ENCODE measurements around the gene RNF126.

The RNF126 gene

GRCh38 chr19:687569-688166, 24.7 kb upstream of the RNF126 start:
- TF ChIP-seq POLR2AphosphoS5 (IDR thresholded peaks at IDR 0.05; ENCODE audit: low read depth, low read length) = no peak
- no peak for TF ChIP-seq POLR2A (IDR thresholded peaks at IDR 0.05; ENCODE audit: low read depth, low read length)
- TF ChIP-seq TAF1 (IDR thresholded peaks at IDR 0.05; ENCODE audit: low read depth, low read length) = no peak
- TF ChIP-seq SPI1 (IDR thresholded peaks at IDR 0.05; ENCODE audit: low read depth, low read length) = no peak
- TF ChIP-seq PAX5 (IDR thresholded peaks at IDR 0.05; ENCODE audit: insufficient read depth, low read length, severe bottlenecking) = no peak
- TF ChIP-seq POU2F2 (IDR thresholded peaks at IDR 0.05; ENCODE audit: low read depth, low read length) = no peak
- FAIRE-seq (no peak), DNase-seq (ENCODE audit: insufficient read length, low spot score) (no peak)

DNA sequence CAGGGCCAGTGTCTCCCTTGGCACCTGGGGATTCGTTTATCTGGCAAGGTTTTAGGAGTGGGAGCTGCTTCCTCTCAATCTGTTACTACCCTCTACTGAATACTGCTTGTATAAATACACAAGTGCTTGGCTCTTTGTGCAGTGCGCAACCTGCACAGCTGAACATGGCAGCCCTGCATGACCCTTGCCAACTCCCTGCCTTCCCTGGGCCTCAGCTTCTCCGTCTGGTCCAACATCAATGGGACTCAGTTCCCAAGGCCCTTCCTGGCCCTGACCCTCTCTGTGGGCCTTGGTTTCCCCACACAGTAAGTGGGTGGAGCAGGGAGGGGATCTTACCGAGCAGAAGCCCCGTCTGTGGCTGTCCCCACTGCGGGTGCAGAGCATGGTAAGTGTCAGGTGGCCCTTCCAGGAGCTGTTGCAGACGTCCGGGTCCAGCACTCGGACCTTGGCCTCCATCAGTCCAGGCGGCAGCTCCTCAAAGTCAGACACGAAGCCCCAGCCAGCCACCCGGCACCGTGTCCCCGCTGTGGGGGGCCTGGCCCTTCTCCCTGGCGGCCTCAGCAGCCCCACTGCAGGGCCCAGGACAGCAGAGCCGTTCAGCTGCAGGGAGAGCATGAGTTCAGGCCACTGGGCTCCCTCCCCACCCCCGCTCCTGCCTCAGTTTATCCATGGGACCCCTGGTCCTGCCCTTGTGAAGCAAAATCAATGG, 23.7 kb upstream of the RNF126 start:
- FAIRE-seq = no peak
- TF ChIP-seq TAF1 (IDR thresholded peaks at IDR 0.05; ENCODE audit: low read depth, low read length) = no peak

DNA sequence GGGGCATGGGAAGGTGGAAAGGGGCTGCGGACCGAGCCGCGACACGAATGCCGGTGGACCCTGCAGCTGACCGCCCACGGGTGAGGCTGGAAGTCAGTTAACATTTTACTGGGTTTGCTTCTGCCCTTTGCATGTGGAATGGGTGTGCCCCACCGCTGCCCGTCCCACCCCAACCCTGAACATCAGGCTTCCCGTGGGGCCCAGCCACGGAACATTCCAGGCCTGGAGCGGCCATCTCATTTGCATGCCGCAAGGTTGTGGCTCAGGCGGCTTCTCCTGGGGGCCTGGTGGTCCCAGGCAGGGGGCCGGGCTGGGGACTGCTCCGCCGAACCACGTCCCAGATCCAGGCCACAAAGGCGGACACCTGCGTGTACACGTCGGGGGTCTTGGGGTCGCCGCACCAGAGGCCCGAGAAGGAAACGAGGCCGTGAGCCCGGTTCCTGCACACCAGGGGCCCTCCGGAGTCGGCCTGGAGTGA, 22.5 kb upstream of the RNF126 start:
- no peak for FAIRE-seq
- no peak for DNase-seq (ENCODE audit: insufficient read length, low spot score)
- TF ChIP-seq POLR2AphosphoS5 (IDR thresholded peaks at IDR 0.05; ENCODE audit: low read depth, low read length) (no peak), PAX5 (IDR thresholded peaks at IDR 0.05; ENCODE audit: insufficient read depth, low read length, severe bottlenecking) (no peak), TAF1 (IDR thresholded peaks at IDR 0.05; ENCODE audit: low read depth, low read length) (no peak), POU2F2 (IDR thresholded peaks at IDR 0.05; ENCODE audit: low read depth, low read length) (no peak), SPI1 (IDR thresholded peaks at IDR 0.05; ENCODE audit: low read depth, low read length) (no peak), POLR2A (IDR thresholded peaks at IDR 0.05; ENCODE audit: low read depth, low read length) (no peak)

More for the DNA sequence above, 23.7 kb upstream of the RNF126 start:
- DNase-seq (ENCODE audit: insufficient read length, low spot score) = no peak

DNA sequence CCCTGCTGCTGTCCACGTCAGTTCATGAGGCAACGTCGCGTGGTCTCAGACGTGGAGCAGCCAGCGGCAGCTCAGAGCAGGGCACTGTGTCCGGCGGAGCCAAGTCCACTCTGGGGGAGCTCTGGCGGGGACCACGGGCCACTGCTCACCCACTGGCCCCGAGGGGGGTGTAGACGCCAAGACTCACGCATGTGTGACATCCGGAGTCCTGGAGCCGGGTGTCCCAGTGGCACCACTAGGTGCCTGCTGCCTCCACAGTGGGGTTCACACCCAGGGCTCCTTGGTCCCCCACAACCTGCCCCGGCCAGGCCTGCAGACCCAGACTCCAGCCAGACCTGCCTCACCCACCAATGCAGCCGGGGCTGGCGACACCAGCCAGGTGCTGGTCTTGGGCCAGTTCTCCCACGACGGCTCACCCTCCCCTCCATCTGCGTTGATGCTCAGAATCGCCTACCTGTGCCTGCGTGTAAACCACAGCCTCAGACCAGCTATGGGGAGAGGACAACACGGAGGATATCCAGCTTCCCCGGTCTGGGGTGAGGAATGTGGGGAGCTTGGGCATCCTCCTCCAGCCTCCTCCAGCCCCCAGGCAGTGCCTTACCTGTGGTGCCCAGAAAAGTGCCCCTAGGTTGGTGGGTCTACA, 19.8 kb upstream of the RNF126 start:
- DNase-seq (ENCODE audit: insufficient read length, low spot score) (no peak), FAIRE-seq (no peak)
- TF ChIP-seq SPI1 (IDR thresholded peaks at IDR 0.05; ENCODE audit: low read depth, low read length) = no peak
- no peak for TF ChIP-seq TAF1 (IDR thresholded peaks at IDR 0.05; ENCODE audit: low read depth, low read length)
- no peak for TF ChIP-seq POU2F2 (IDR thresholded peaks at IDR 0.05; ENCODE audit: low read depth, low read length)
- TF ChIP-seq PAX5 (IDR thresholded peaks at IDR 0.05; ENCODE audit: insufficient read depth, low read length, severe bottlenecking) = no peak
- no peak for TF ChIP-seq POLR2A (IDR thresholded peaks at IDR 0.05; ENCODE audit: low read depth, low read length)
- no peak for TF ChIP-seq POLR2AphosphoS5 (IDR thresholded peaks at IDR 0.05; ENCODE audit: low read depth, low read length)

GRCh38 chr19:681029-682019, 18.3 kb upstream of the RNF126 start:
- FAIRE-seq (peak; percentile 31), DNase-seq (ENCODE audit: insufficient read length, low spot score) (peak; percentile 90)
- TF ChIP-seq POU2F2 (IDR thresholded peaks at IDR 0.05; ENCODE audit: low read depth, low read length) = no peak
- TF ChIP-seq POLR2AphosphoS5 (IDR thresholded peaks at IDR 0.05; ENCODE audit: low read depth, low read length) = no peak
- TF ChIP-seq TAF1 (IDR thresholded peaks at IDR 0.05; ENCODE audit: low read depth, low read length) = no peak
- TF ChIP-seq SPI1 (IDR thresholded peaks at IDR 0.05; ENCODE audit: low read depth, low read length) = no peak
- TF ChIP-seq POLR2A (IDR thresholded peaks at IDR 0.05; ENCODE audit: low read depth, low read length) = no peak

- TF ChIP-seq TAF1 (IDR thresholded peaks at IDR 0.05; ENCODE audit: low read depth, low read length) (no peak), POU2F2 (IDR thresholded peaks at IDR 0.05; ENCODE audit: low read depth, low read length) (0 out of 2 replicates have a peak, but pooled peaks have one; percentile 11), SPI1 (IDR thresholded peaks at IDR 0.05; ENCODE audit: low read depth, low read length) (no peak), POLR2A (IDR thresholded peaks at IDR 0.05; ENCODE audit: low read depth, low read length) (no peak), PAX5 (IDR thresholded peaks at IDR 0.05; ENCODE audit: insufficient read depth, low read length, severe bottlenecking) (peak; percentile 20), POLR2AphosphoS5 (IDR thresholded peaks at IDR 0.05; ENCODE audit: low read depth, low read length) (0 out of 2 replicates have a peak, but pooled peaks have one; percentile 23)
- peak; percentile 97 for DNase-seq (ENCODE audit: insufficient read length, low spot score)
- peak; percentile 100 for FAIRE-seq
Measured at GRCh38 chr19:680287-681028, 17.4 kb upstream of the RNF126 start.

DNA sequence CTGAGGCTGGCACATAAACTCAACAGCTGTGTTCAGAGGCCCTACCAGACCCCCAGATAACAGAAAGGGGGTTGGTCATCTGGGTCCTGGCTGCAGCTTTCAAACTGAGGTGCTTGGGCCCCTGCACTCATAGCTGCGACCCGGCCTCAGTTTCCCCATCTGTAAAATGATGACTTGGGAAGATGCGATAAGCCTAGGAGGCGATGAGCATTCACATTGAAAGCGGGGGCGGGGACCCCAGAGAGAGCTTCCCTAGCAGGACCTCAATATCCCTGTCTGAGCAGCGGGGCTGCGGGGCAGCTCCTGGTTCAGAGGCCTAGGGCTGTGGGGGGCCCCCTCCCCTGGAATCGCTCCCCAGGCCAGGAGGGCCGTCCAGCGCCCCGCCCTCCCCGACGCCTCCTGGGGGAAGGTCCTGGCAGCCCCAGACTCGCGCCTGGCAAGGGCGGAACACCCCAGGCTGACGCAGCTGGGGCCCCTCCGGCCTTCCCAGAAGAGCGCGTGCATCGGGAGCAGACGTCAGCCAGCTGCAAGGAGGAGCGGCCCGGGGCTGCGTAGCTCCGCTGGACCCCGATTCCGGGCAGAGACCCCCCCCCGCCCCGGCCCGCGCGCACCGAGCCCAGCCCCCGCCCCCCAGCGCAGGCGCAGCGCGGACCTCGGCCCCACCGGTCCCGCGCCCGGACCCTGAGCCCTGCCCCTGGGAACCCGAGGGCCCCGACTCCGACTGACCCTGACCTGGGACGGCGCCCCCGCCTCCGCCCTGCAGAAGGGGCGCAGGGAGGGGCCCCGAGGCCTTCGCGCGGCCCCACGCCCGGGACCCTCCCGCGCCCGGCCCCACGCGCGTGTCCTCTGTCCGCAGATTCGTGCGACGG, 16.6 kb upstream of the RNF126 start:
- DNase-seq (ENCODE audit: insufficient read length, low spot score) (no peak), FAIRE-seq (peak; percentile 26)
- no peak for TF ChIP-seq POU2F2 (IDR thresholded peaks at IDR 0.05; ENCODE audit: low read depth, low read length)
- no peak for TF ChIP-seq PAX5 (IDR thresholded peaks at IDR 0.05; ENCODE audit: insufficient read depth, low read length, severe bottlenecking)
